8988T (cell line): ENCODE data around the gene CES3.
"Not testable (repeated sequence)": the region's sequence is repeated elsewhere in the genome, so short reads cannot be mapped to it uniquely, and the experiment has no call there.

Experiments used
- DNase-seq: peaks from one replicate; pipeline ENCODE4 v3.0.0; 2011

The CES3 gene

GRCh38 chr16:66927918-66928649 is 33.0 kb upstream of the CES3 start:
- DNase-seq, result no peak

GRCh38 chr16:66928702-66929388 is 32.2 kb upstream of the CES3 start:
- no peak for DNase-seq

GRCh38 chr16:66930189-66930588 is 30.9 kb upstream of the CES3 start:
- no peak for DNase-seq

GRCh38 chr16:66931665-66932064 is 29.4 kb upstream of the CES3 start:
- DNase-seq, result no peak

- no peak for DNase-seq
These were observed 29.0 kb upstream of the CES3 start for GRCh38 chr16:66932076-66932475.

GRCh38 chr16:66933776-66934137 is 27.3 kb upstream of the CES3 start:
- DNase-seq, result no peak

- DNase-seq, result peak; percentile 96
These were observed 26.8 kb upstream of the CES3 start, which contains the start of gene CIAO2B for GRCh38 chr16:66934138-66934838. Gene CIAO2B (minus strand): TSS chr16:66934402. CDS start chr16:66934364, 38 bp downstream.

- DNase-seq, result not testable (repeated sequence)
These were observed 26.2 kb upstream of the CES3 start for GRCh38 chr16:66934839-66935313.

GRCh38 chr16:66935314-66936011 is 25.6 kb upstream of the CES3 start, which contains the start of gene CES2:
Gene CES2 (plus strand): TSS chr16:66935516. CDS start chr16:66935636, 120 bp downstream.
- peak; percentile 85 for DNase-seq

- no peak for DNase-seq
These were observed 24.6 kb upstream of the CES3 start for GRCh38 chr16:66936462-66936861.

- DNase-seq, result no peak
These were observed 24.0 kb upstream of the CES3 start for GRCh38 chr16:66936889-66937554.

GRCh38 chr16:66937725-66938337 is 23.2 kb upstream of the CES3 start:
- DNase-seq, result no peak

GRCh38 chr16:66939366-66939765 is 21.7 kb upstream of the CES3 start:
- no peak for DNase-seq

GRCh38 chr16:66940236-66940635 is 20.8 kb upstream of the CES3 start:
- DNase-seq, result no peak

- DNase-seq, result no peak
These were observed 18.1 kb upstream of the CES3 start for GRCh38 chr16:66942981-66943380.

- no peak for DNase-seq
These were observed 17.5 kb upstream of the CES3 start for GRCh38 chr16:66943426-66944053.

GRCh38 chr16:66944054-66944441 is 17.0 kb upstream of the CES3 start:
- no peak for DNase-seq

GRCh38 chr16:66944971-66945370 is 16.1 kb upstream of the CES3 start:
- DNase-seq, result not testable (repeated sequence)

GRCh38 chr16:66945939-66946338 is 15.1 kb upstream of the CES3 start:
- no peak for DNase-seq

- DNase-seq, result no peak
These were observed 14.5 kb upstream of the CES3 start for GRCh38 chr16:66946541-66946940.

GRCh38 chr16:66946974-66947301 is 14.1 kb upstream of the CES3 start:
- DNase-seq, result no peak
